Measurements from ENCODE around the gene HNRNPUL1. TPM values are rescaled to one million over a fixed set of nuclear protein-coding genes. Genes with fewer than 3 reads are reported as not detected.

The HNRNPUL1 gene
- total RNA-seq, 1 experiment from 2014 or later = 315 TPM

DNA sequence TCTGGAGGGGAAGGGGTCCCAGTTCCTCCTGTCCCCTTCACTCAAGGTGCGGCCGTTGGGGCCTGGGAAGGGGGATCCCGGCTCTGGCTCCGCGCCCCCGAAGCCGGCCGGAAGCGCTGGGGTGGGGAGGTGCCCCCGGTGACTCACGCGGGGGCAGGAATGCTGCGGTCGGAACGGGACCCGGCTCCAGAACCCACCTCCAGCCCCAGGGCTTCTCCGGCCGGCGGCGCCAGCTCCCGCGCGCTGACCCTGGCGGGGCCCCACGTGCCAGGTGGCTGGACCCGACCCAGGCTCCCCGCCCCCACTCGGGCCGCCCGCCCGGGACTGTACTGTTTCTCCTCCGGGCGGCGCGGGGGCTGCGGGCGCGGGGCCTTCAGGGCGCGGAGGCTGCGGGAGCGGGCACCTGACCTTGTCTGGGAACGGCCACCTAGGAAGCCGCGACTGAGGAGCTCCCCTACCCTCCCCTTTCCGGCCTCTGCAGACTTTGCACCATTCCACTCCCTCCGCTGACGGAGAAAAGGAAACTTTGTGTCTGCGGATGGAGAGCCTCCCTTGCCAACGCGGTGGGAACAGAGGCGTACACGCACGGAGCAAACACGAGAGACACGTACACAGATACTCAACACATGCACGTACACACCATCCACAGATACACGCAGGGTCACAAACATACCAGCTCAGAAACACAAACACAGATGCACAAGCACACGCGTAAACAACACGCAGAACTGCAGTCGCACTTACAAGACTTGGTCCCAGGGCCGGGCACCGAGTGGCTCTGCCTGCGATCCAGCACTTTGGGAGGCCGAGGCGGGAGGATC lies 37.9 kb upstream of the HNRNPUL1 start:
- no peak overlapping the region for H3K4ac ChIP-seq (ENCODE audit: low read depth, low read length)
- Mint-ChIP-seq H3K9me3 (no peaks in the 10 kb centered on the region; a peak in 2 of 5 replicates), H3K4me1 (peaks cover 37 to 41% of the 10 kb centered on the region in 2 experiments), H3K36me3 (ENCODE audit: insufficient read depth in 1 of 3, low read depth in 3 of 3) (peaks cover 7 to 20% (median 13%) of the 10 kb centered on the region in 3 experiments), H3K4me3 (peak overlapping the region; percentile 60 to 81), H3K27me3 (ENCODE audit: low read depth) (peaks cover 2% of the 10 kb centered on the region; the same call in 1 of the 2 replicates), H3K27ac (peak overlapping the region in 2 of 3 experiments; percentile 79 to 97; a peak in 3 of 7 replicates)
- H2BK12ac ChIP-seq (ENCODE audit: insufficient read length, low read depth, low read length) = no peak overlapping the region
- no peak overlapping the region for H2BK20ac ChIP-seq (ENCODE audit: low read depth, low read length, poor library complexity, severe bottlenecking)
- H3K4me1 ChIP-seq (ENCODE audit: insufficient read depth, low read length) = peaks cover 5% of the 10 kb centered on the region; the same call in 1 of the 2 replicates
- H3K27ac ChIP-seq (ENCODE audit: insufficient read length, low read depth, low read length) = no peak overlapping the region
- WGBS (ENCODE audit: extremely low coverage, insufficient read length, low lambda C conversion rate) = no CpG with 5 or more reads among the region's 67 CpGs
- no peak overlapping the region for H4K5ac ChIP-seq (ENCODE audit: insufficient read length, low read depth, low read length)
- H3K79me2 ChIP-seq (ENCODE audit: insufficient read depth, low read length) = no peaks in the 10 kb centered on the region; the same call in 1 of the 2 replicates
- H4K8ac ChIP-seq (replicated peaks; ENCODE audit: insufficient read length, low read depth, low read length) = no peak overlapping the region
- no peak overlapping the region for H4K91ac ChIP-seq (ENCODE audit: insufficient read length, low read depth, low read length)
- H3K14ac ChIP-seq (ENCODE audit: insufficient read depth, low read length) = peak overlapping the region; percentile 48
- no peak overlapping the region for H3T11ph ChIP-seq (ENCODE audit: low read length)
- no peak overlapping the region for H2AK5ac ChIP-seq (ENCODE audit: insufficient read length, low read length)
- TF ChIP-seq, protein P1, sequence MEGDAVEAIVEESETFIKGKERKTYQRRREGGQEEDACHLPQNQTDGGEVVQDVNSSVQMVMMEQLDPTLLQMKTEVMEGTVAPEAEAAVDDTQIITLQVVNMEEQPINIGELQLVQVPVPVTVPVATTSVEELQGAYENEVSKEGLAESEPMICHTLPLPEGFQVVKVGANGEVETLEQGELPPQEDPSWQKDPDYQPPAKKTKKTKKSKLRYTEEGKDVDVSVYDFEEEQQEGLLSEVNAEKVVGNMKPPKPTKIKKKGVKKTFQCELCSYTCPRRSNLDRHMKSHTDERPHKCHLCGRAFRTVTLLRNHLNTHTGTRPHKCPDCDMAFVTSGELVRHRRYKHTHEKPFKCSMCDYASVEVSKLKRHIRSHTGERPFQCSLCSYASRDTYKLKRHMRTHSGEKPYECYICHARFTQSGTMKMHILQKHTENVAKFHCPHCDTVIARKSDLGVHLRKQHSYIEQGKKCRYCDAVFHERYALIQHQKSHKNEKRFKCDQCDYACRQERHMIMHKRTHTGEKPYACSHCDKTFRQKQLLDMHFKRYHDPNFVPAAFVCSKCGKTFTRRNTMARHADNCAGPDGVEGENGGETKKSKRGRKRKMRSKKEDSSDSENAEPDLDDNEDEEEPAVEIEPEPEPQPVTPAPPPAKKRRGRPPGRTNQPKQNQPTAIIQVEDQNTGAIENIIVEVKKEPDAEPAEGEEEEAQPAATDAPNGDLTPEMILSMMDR (conservative IDR thresholded peaks at IDR 0.05) = peak; percentile 37; the same call in 2 of the 3 replicates
- peak overlapping the region; percentile 61 for H3K18ac ChIP-seq (ENCODE audit: insufficient read length, low read depth, low read length)
- no peak overlapping the region for H2BK120ac ChIP-seq (ENCODE audit: low read depth, low read length, poor library complexity, severe bottlenecking)
- H3K23ac ChIP-seq (ENCODE audit: insufficient read length, low read depth, low read length) = no peak overlapping the region
- H3K4me2 ChIP-seq (ENCODE audit: insufficient read depth, insufficient read length, low read length) = peak overlapping the region; percentile 56
- H3K56ac ChIP-seq (ENCODE audit: insufficient read length, low read depth, low read length) = no peak overlapping the region
- peak; percentile 67 for DNase-seq
- no peak overlapping the region for H2BK15ac ChIP-seq (ENCODE audit: low read depth, low read length)
- no peaks in the 10 kb centered on the region for H3K27me3 ChIP-seq (ENCODE audit: insufficient read depth, low read length)
- no peaks in the 10 kb centered on the region for H4K20me1 ChIP-seq (ENCODE audit: control insufficient read depth, insufficient read depth, insufficient read length)
- peaks cover 3% of the 10 kb centered on the region for H3K23me2 ChIP-seq (ENCODE audit: insufficient read length, low read depth, low read length, poor library complexity, severe bottlenecking)
- H2AFZ ChIP-seq (ENCODE audit: low read length) = no peak overlapping the region
- H3K79me1 ChIP-seq (ENCODE audit: insufficient read depth, low read depth, low read length, poor library complexity, severe bottlenecking) = no peaks in the 10 kb centered on the region
- H3K9ac ChIP-seq (ENCODE audit: extremely low read depth, insufficient read length, low read length) = peak overlapping the region; percentile 58
- H3K9me3 ChIP-seq (ENCODE audit: control insufficient read depth, low read depth, low read length) = no peaks in the 10 kb centered on the region
- H2BK5ac ChIP-seq (ENCODE audit: insufficient read length, low read length) = no peak overlapping the region

Data from H9 (cell line).